HG03159 (cell line): Measurements from ENCODE around the gene SUPT20HL2.
"Not testable (repeated sequence)": the region's sequence is repeated elsewhere in the genome, so short reads cannot be mapped to it uniquely, and the experiment has no call there.

Experiments used
- ATAC-seq: cut with Tn5 transposase; IDR thresholded peaks from one replicate; pipeline ENCODE4 v1.9.1; 2021; ENCODE audit warnings: mild to moderate bottlenecking, moderate library complexity; ENCODE audit not compliant: unreplicated experiment

Gene SUPT20HL2

GRCh38 chrX:24310916-24311315, 3.0 kb downstream of the SUPT20HL2 start:
- not testable (repeated sequence) for ATAC-seq

GRCh38 chrX:24309580-24310374, 4.1 kb downstream of the SUPT20HL2 start:
- not testable (repeated sequence) for ATAC-seq

- ATAC-seq, result not testable (repeated sequence)
Measured at GRCh38 chrX:24308803-24309202, 5.1 kb downstream of the SUPT20HL2 start.

GRCh38 chrX:24306440-24306839, 7.4 kb downstream of the SUPT20HL2 start:
- ATAC-seq, result no peak

- no peak for ATAC-seq
Measured at GRCh38 chrX:24305905-24306304, 8.0 kb downstream of the SUPT20HL2 start.

- ATAC-seq, result no peak
Measured at GRCh38 chrX:24301806-24302205, 12.1 kb downstream of the SUPT20HL2 start.

- no peak for ATAC-seq
Measured at GRCh38 chrX:24301060-24301459, 12.8 kb downstream of the SUPT20HL2 start.

- ATAC-seq, result no peak
Measured at GRCh38 chrX:24298191-24298590, 15.7 kb downstream of the SUPT20HL2 start.

GRCh38 chrX:24294619-24295018, 19.2 kb downstream of the SUPT20HL2 start:
- no peak for ATAC-seq

GRCh38 chrX:24293412-24293811, 20.5 kb downstream of the SUPT20HL2 start:
- ATAC-seq, result no peak

- no peak for ATAC-seq
Measured at GRCh38 chrX:24292353-24292752, 21.5 kb downstream of the SUPT20HL2 start.

- ATAC-seq, result no peak
Measured at GRCh38 chrX:24285082-24285481, 28.8 kb downstream of the SUPT20HL2 start.

GRCh38 chrX:24283127-24283794, 30.6 kb downstream of the SUPT20HL2 start:
- ATAC-seq, result no peak

- ATAC-seq, result no peak
Measured at GRCh38 chrX:24282381-24283126, 31.3 kb downstream of the SUPT20HL2 start.

GRCh38 chrX:24277405-24277804, 36.5 kb downstream of the SUPT20HL2 start:
- no peak for ATAC-seq

GRCh38 chrX:24276015-24276414, 37.9 kb downstream of the SUPT20HL2 start:
- ATAC-seq, result no peak

GRCh38 chrX:24271262-24271661, 42.6 kb downstream of the SUPT20HL2 start:
- no peak for ATAC-seq

GRCh38 chrX:24268786-24269185, 45.1 kb downstream of the SUPT20HL2 start:
- ATAC-seq, result no peak

GRCh38 chrX:24266996-24267395, 46.9 kb downstream of the SUPT20HL2 start:
- no peak for ATAC-seq

GRCh38 chrX:24264383-24264782, 49.5 kb downstream of the SUPT20HL2 start:
- no peak for ATAC-seq

- ATAC-seq, result no peak
Measured at GRCh38 chrX:24262309-24262708, 51.6 kb downstream of the SUPT20HL2 start.
